HepG2 (cell line): ENCODE measurements around the gene FXR2. TPM values are rescaled to one million over a fixed set of nuclear protein-coding genes. Genes with fewer than 3 reads are reported as not detected.

ENCODE experiments used
- ELF3 ChIP-seq: IDR thresholded peaks from 2 replicates; pipeline ENCODE4 v1.6.1; 2016; ENCODE audit warnings: missing genetic modification reagents, missing compliant biosample characterization
- GABPA ChIP-seq, 2 experiments: IDR thresholded peaks; 2 replicates each; pipeline ENCODE4 v1.6.1; 2011 to 2016; ENCODE audit warnings: low read depth in 2 of 2, low read length in 1 of 2, missing biosample characterization in 1 of 2, missing genetic modification characterization in 1 of 2
- GATAD2A ChIP-seq: IDR thresholded peaks from 2 replicates; pipeline ENCODE4 v1.6.1; 2016
- HNF4A ChIP-seq: sonication (generic); formaldehyde crosslinking; IDR thresholded peaks from 2 replicates; pipeline ENCODE4 v1.4.0; 2020; ENCODE audit warnings: missing genetic modification reagents
- MXI1 ChIP-seq: IDR thresholded peaks from 3 replicates; pipeline ENCODE4 v1.6.1; 2012; ENCODE audit warnings: low read depth, low read length, inconsistent platforms, borderline replicate concordance
- POLR2A ChIP-seq, 2 experiments: IDR thresholded peaks; 2 replicates each; pipeline ENCODE4 v1.6.1; 2011; ENCODE audit warnings: low read depth in 2 of 2, low read length in 2 of 2, mild to moderate bottlenecking in 1 of 2, moderate library complexity in 1 of 2; ENCODE audit not compliant: insufficient read depth in 1 of 2
- POLR2G ChIP-seq: fragments of 200-400 bp; formaldehyde crosslinking; IDR thresholded peaks from 2 replicates; pipeline ENCODE4 v1.6.1; 2018; ENCODE audit warnings: mild to moderate bottlenecking, low read depth, low read length, moderate library complexity
- PRMT3 ChIP-seq: sonication (generic); formaldehyde crosslinking; IDR thresholded peaks from 2 replicates; pipeline ENCODE4 v1.8.1; 2022; ENCODE audit warnings: low read depth, mild to moderate bottlenecking, moderate library complexity, missing genetic modification reagents, borderline replicate concordance
- RFXAP ChIP-seq: sonication (generic); formaldehyde crosslinking; IDR thresholded peaks from 2 replicates; pipeline ENCODE4 v1.4.0; 2020; ENCODE audit warnings: missing genetic modification reagents, borderline replicate concordance
- STAG1 ChIP-seq: sonication (generic); formaldehyde crosslinking; IDR thresholded peaks from 2 replicates; pipeline ENCODE4 v1.4.0; 2020; ENCODE audit warnings: missing genetic modification reagents
- ZSCAN29 ChIP-seq: sonication (generic); formaldehyde crosslinking; conservative IDR thresholded peaks from 2 replicates; pipeline ENCODE4 v1.4.0; 2020; ENCODE audit warnings: mild to moderate bottlenecking, missing genetic modification reagents
- polyA plus RNA-seq, 8 experiments: library from polyadenylated mRNA; depleted of rRNA in 3 of 8; stranded (reverse) in 7 of 8; unstranded in 1 of 8; fragments of >200 nt; fragmentation: Illumina TruSeq in 4 of 8; extraction: Trizol in 4 of 8; gene quantifications; 2 replicates each; pipeline versions ENCODE4 v1.2.1 to v1.2.3, GENCODE V29; 2011 to 2016; ENCODE audit warnings: low read depth in 4 of 8, missing spikeins in 1 of 8, mixed read lengths in 1 of 8; ENCODE audit not compliant: insufficient read depth in 1 of 8
- total RNA-seq, 5 experiments: library from RNA; depleted of rRNA; stranded (reverse); fragments of >200 nt; fragmentation: Illumina TruSeq; extraction: Trizol; gene quantifications; 2 replicates each; pipeline ENCODE4 v1.2.3, GENCODE V29; 2016; ENCODE audit warnings: low read depth in 1 of 5
- TF ChIP-seq, protein P1 (sequence below): sonication (generic); formaldehyde crosslinking; conservative IDR thresholded peaks from 2 replicates; pipeline ENCODE4 v1.4.0; 2020; ENCODE audit warnings: missing genetic modification reagents
- TF ChIP-seq, protein P2 (sequence below), 2 experiments: IDR thresholded peaks; 2 replicates each; pipeline ENCODE4 v1.6.1; 2011 to 2012; ENCODE audit warnings: low read length in 2 of 2, borderline replicate concordance in 1 of 2, low read depth in 1 of 2, mild to moderate bottlenecking in 1 of 2, moderate library complexity in 1 of 2
- TF ChIP-seq, protein P3 (sequence below): sonication (generic); formaldehyde crosslinking; IDR thresholded peaks from 2 replicates; pipeline ENCODE4 v1.4.0; 2020; ENCODE audit warnings: mild to moderate bottlenecking, missing genetic modification reagents
- TF ChIP-seq, protein P4 (sequence below): sonication (generic); formaldehyde crosslinking; IDR thresholded peaks from 2 replicates; pipeline ENCODE4 v1.8.1; 2023; ENCODE audit warnings: mild to moderate bottlenecking, missing genetic modification reagents, borderline replicate concordance
- TF ChIP-seq, protein P5 (sequence below): sonication (generic); formaldehyde crosslinking; IDR thresholded peaks from 2 replicates; pipeline ENCODE4 v1.4.0; 2020; ENCODE audit warnings: mild to moderate bottlenecking, missing genetic modification reagents

Gene FXR2
- total and polyA plus RNA-seq, 2 of the 13 experiments (the other 11 are each of a cell fraction or from before 2014, with no cell fraction given): 20.9 to 24.4 TPM

DNA sequence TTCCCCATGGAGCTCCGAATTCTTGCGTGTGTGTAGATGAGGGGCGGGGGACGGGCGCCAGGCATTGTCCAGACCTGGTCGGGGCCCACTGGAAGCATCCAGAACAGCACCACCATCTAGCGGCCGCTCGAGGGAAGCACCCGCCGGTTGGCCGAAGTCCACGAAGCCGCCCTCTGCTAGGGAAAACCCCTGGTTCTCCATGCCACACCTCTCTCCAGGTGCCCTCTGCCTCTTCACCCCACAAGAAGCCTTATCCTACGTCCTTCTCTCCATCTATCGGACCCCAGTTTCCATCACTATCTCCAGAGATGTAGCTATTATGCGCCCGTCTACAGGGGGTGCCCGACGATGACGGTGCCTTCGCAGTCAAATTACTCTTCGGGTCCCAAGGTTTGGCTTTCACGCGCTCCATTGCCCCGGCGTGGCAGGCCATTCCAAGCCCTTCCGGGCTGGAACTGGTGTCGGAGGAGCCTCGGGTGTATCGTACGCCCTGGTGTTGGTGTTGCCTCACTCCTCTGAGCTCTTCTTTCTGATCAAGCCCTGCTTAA lies 53.6 kb downstream of the FXR2 start (continued):
- TF ChIP-seq, protein P1, sequence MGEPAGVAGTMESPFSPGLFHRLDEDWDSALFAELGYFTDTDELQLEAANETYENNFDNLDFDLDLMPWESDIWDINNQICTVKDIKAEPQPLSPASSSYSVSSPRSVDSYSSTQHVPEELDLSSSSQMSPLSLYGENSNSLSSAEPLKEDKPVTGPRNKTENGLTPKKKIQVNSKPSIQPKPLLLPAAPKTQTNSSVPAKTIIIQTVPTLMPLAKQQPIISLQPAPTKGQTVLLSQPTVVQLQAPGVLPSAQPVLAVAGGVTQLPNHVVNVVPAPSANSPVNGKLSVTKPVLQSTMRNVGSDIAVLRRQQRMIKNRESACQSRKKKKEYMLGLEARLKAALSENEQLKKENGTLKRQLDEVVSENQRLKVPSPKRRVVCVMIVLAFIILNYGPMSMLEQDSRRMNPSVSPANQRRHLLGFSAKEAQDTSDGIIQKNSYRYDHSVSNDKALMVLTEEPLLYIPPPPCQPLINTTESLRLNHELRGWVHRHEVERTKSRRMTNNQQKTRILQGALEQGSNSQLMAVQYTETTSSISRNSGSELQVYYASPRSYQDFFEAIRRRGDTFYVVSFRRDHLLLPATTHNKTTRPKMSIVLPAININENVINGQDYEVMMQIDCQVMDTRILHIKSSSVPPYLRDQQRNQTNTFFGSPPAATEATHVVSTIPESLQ (CRISPR knock-in tag): no peak
- peak; percentile 58; the same call in 1 of the 2 replicates for TF ChIP-seq RFXAP
- TF ChIP-seq, protein P2, sequence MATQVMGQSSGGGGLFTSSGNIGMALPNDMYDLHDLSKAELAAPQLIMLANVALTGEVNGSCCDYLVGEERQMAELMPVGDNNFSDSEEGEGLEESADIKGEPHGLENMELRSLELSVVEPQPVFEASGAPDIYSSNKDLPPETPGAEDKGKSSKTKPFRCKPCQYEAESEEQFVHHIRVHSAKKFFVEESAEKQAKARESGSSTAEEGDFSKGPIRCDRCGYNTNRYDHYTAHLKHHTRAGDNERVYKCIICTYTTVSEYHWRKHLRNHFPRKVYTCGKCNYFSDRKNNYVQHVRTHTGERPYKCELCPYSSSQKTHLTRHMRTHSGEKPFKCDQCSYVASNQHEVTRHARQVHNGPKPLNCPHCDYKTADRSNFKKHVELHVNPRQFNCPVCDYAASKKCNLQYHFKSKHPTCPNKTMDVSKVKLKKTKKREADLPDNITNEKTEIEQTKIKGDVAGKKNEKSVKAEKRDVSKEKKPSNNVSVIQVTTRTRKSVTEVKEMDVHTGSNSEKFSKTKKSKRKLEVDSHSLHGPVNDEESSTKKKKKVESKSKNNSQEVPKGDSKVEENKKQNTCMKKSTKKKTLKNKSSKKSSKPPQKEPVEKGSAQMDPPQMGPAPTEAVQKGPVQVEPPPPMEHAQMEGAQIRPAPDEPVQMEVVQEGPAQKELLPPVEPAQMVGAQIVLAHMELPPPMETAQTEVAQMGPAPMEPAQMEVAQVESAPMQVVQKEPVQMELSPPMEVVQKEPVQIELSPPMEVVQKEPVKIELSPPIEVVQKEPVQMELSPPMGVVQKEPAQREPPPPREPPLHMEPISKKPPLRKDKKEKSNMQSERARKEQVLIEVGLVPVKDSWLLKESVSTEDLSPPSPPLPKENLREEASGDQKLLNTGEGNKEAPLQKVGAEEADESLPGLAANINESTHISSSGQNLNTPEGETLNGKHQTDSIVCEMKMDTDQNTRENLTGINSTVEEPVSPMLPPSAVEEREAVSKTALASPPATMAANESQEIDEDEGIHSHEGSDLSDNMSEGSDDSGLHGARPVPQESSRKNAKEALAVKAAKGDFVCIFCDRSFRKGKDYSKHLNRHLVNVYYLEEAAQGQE (IDR thresholded peaks at IDR 0.05; ENCODE audit: borderline replicate concordance in 1 of 2, low read depth in 1 of 2, low read length in 2 of 2): no peak
- 0 out of 2 replicates have a peak, but pooled peaks have one; percentile 56 for TF ChIP-seq PRMT3 (CRISPR knock-in tag)
- TF ChIP-seq, protein P3, sequence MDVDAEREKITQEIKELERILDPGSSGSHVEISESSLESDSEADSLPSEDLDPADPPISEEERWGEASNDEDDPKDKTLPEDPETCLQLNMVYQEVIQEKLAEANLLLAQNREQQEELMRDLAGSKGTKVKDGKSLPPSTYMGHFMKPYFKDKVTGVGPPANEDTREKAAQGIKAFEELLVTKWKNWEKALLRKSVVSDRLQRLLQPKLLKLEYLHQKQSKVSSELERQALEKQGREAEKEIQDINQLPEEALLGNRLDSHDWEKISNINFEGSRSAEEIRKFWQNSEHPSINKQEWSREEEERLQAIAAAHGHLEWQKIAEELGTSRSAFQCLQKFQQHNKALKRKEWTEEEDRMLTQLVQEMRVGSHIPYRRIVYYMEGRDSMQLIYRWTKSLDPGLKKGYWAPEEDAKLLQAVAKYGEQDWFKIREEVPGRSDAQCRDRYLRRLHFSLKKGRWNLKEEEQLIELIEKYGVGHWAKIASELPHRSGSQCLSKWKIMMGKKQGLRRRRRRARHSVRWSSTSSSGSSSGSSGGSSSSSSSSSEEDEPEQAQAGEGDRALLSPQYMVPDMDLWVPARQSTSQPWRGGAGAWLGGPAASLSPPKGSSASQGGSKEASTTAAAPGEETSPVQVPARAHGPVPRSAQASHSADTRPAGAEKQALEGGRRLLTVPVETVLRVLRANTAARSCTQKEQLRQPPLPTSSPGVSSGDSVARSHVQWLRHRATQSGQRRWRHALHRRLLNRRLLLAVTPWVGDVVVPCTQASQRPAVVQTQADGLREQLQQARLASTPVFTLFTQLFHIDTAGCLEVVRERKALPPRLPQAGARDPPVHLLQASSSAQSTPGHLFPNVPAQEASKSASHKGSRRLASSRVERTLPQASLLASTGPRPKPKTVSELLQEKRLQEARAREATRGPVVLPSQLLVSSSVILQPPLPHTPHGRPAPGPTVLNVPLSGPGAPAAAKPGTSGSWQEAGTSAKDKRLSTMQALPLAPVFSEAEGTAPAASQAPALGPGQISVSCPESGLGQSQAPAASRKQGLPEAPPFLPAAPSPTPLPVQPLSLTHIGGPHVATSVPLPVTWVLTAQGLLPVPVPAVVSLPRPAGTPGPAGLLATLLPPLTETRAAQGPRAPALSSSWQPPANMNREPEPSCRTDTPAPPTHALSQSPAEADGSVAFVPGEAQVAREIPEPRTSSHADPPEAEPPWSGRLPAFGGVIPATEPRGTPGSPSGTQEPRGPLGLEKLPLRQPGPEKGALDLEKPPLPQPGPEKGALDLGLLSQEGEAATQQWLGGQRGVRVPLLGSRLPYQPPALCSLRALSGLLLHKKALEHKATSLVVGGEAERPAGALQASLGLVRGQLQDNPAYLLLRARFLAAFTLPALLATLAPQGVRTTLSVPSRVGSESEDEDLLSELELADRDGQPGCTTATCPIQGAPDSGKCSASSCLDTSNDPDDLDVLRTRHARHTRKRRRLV (CRISPR knock-in tag): 0 out of 2 replicates have a peak, but pooled peaks have one; percentile 80
- peak; percentile 13; the same call in 1 of the 2 replicates for TF ChIP-seq GATAD2A (CRISPR knock-in tag)
- TF ChIP-seq POLR2G: no peak
- 0 out of 2 replicates have a peak, but pooled peaks have one; percentile 4 for TF ChIP-seq ZSCAN29 (CRISPR knock-in tag)
- peak; percentile 86 for TF ChIP-seq STAG1 (CRISPR knock-in tag)
- no peak for TF ChIP-seq GABPA (IDR thresholded peaks at IDR 0.05; ENCODE audit: low read depth, low read length)
- TF ChIP-seq GABPA (CRISPR knock-in tag; IDR thresholded peaks at IDR 0.05; ENCODE audit: low read depth): no peak
- TF ChIP-seq MXI1: peak; percentile 71; the same call in 2 of the 3 replicates
- 0 out of 2 replicates have a peak, but pooled peaks have one; percentile 12 for TF ChIP-seq ELF3
- TF ChIP-seq POLR2A (IDR thresholded peaks at IDR 0.05; ENCODE audit: insufficient read depth in 1 of 2, low read depth in 2 of 2, low read length in 2 of 2): peak in 1 of 2 experiments; percentile 51; a peak in 1 of 4 replicates
- TF ChIP-seq, protein P4, sequence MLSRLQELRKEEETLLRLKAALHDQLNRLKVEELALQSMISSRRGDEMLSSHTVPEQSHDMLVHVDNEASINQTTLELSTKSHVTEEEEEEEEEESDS (CRISPR knock-in tag): no peak
- peak; percentile 69 for TF ChIP-seq HNF4A (CRISPR knock-in tag)
- TF ChIP-seq, protein P5, sequence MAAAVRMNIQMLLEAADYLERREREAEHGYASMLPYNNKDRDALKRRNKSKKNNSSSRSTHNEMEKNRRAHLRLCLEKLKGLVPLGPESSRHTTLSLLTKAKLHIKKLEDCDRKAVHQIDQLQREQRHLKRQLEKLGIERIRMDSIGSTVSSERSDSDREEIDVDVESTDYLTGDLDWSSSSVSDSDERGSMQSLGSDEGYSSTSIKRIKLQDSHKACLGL: peak; percentile 76
